HG03378 (cell line): ENCODE measurements around the gene MT1B.
A peak's percentile ranks its signal among the peaks of the same experiment; 100 is the strongest.
"Not testable (repeated sequence)": the region's sequence is repeated elsewhere in the genome, so short reads cannot be mapped to it uniquely, and the experiment has no call there.

ENCODE experiments used
- ATAC-seq: cut with Tn5 transposase; IDR thresholded peaks from one replicate; pipeline ENCODE4 v1.9.1; 2021; ENCODE audit warnings: mild to moderate bottlenecking, moderate library complexity; ENCODE audit not compliant: unreplicated experiment

Gene MT1B

DNA sequence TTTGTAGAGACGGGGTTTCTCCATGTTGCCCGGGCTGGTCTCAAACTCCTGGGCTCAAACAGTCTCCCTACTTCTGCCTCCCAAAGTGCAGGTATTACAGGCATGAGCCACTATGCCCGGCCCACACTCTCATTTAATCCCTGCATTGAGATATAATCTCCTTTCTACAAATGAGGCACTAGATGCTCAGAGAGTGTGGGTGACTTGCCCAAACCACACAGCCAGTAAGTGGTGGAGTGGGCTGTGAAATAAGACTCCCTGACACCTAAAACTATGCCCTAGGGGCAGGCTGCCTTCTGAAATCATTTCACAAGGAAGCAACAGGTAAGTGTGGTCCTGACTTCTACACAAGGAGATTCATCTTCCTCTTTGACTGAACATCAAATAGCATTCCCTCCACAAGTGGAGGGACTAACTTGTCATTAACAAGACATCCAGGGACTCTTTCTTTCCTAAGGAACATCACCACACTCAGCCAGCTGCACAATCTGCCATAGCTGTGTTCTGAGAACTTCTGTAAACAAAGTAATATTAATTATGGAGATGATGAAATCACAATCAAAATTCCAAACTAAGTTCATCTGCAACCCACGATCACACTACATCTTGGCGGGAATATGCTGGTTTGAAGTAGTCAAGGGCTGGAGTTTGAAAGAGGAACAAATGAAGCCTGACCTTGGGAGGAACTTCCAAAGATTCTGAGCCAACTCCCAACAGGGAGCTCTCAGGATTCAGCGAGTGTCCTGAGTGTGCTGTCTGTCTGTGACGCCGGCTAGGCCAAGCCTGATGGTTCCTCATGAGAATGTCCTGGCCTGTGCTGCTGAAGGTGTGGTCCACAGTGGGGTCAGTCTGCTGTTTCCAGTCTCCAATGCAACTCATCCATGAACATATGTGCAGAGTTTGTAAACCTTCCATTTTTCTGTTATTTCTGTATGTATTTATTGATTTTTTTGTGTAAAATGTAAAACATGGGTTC, 13.9 kb downstream of the MT1B start:
- not testable (repeated sequence) for ATAC-seq

DNA sequence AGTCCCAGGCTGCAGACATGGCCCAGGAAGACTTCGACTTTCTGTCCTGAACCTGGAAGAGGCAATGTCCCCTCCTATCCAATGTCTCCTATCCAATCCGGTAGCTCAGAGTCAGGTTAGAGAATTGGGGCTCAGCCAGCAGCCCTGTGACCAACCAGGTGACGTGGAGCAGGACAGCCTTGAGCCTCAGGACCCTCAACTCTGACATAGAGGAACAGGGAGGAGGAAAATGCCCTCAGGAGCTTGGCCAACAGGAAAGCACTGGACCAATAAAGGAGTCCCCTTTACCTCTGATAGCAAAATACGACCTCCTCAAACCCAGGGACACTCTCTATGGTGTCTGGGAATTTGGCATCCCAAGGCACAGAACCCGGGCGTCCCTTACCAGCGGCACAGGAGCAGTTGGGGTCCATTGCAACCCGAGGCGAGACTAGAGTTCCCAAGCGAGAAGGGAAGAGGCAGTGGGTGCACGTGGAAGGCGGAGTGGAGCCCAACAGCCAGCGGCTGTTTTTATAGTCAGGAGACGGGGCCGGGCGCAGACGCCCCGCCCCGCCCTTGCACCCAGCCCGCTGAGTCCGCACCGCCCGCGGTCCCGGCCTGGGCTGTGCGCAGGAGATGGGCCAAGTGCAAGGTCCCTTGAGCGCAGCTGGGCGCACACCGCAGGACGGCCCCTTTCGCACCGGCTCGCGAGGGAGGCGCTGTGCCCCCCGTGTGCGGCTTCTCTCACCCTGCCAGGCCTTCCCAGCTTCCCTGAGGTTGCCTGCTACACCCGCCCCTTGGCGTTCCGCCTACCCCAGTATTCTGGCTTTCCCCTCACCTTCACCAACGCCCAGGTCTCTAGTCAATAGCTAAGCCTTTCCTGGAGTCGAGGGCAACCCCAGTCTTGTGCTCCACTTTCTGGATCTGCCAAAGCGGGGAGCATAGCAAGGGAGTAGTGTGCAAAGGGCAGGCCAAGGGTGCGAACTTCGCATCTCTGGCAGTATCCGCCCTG, 16.2 kb downstream of the MT1B start, which contains the start of gene MT1G:
MT1G (minus strand) TSS at position 485 of the 991 bp plus-strand sequence; CDS start at position 413, 72 bp downstream.
- ATAC-seq: no peak

DNA sequence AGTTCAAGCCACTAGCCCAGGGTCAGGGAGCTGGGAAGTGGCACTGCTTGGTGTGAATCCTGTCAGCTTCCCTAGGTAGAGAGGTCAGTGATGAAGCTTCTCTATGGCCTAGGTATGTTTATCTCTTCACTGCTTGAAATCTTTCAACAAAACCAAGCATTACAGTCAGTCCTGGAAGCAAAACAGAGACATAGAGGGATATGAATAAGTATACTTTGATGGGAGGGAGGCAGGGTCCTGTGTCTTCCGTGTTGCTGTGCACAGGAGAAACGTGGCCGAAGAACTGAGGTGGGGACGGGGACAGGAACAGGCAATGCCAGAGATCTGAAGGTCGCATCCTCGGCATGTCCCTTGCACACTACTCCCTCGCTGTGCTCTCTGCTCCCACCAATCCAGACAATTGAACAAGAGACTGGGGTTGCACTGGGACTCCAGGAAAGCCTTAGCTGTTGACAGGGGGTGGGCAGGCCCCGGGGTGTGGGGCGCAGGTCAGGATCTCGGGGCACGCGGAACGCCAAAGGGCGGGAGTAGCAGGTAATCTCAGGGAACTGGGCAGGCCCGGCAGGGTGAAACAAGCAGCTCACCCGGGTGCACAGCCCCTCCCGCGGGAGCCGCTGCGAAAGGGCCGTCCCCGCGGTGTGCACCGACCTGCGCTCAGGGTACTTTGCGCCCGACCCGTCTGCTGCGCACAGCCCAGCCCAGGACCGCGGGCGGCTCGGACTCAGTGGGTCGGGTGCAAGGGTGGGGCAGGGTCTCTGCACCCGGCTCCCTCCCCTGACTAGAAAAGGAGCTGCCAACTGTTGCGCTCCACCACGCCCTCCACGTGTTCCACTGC, 17.5 kb downstream of the MT1B start, which contains the start of gene MT1H:
MT1H (plus strand) TSS at position 810 of the 835 bp plus-strand sequence. CDS start 71 bp downstream, outside the sequence.
- ATAC-seq: no peak

DNA sequence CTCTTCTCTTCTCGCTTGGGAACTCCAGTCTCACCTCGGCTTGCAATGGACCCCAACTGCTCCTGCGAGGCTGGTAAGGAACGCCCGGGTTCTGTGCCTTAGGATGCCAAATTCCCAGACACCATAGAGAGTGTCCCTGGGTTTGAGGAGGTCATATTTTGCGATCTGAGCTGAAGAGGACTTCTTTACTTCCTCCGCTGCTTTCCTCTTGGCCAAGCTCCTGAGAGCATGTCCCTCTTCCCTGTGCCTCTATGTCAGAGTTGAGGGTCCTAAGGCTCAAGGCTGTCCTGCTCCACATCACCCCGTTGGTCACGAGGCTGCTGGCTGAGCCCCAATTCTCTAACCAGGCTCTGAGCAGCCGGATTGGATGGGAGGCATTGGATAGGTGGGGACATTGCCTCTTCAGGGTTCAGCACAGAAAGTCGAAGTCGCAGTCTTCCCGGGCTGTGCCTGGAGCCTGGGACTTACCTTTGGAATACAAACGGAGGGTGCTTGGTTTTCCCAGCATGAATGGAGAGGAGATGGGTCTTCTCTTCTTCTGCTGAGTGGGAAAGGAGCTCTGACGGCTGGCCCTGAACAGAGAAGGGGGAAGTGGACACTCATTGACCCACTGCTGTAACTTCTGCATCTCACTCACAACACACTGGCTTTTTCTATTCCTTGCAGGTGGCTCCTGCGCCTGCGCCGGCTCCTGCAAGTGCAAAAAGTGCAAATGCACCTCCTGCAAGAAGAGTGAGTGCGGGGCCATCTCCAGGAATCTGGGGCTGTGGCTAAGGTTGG, 18.3 kb downstream of the MT1B start:
- ATAC-seq: no peak

DNA sequence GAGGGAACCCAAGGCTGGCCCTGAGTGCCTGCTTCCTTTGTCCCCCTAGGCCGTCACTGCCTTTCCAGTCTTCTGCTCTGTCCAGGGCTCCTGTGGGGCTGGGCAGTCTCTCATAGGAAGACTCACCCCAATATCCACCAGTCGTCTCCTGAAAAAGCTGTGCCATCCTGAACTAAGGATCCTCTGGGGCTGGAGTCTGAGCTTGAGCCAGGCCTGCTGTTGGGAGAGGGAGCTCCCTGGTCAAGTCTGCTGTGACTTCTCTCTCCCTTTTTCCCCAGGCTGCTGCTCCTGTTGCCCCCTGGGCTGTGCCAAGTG, 18.9 kb downstream of the MT1B start:
- ATAC-seq: no peak

DNA sequence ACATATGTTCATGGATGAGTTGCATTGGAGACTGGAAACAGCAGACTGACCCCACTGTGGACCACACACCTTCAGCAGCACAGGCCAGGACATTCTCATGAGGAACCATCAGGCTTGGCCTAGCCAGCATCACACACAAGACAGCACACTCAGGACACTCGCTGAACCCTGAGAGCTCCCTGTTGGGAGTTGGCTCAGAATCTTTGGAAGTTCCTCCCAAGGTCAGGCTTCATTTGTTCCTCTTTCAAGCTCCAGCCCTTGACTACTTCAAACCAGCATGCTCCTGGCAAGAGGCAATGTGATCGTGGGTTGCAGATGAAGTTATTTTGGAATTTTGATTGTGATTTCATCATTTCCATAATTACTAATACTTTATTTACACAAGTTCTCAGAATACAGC, 20.0 kb downstream of the MT1B start:
- not testable (repeated sequence) for ATAC-seq

DNA sequence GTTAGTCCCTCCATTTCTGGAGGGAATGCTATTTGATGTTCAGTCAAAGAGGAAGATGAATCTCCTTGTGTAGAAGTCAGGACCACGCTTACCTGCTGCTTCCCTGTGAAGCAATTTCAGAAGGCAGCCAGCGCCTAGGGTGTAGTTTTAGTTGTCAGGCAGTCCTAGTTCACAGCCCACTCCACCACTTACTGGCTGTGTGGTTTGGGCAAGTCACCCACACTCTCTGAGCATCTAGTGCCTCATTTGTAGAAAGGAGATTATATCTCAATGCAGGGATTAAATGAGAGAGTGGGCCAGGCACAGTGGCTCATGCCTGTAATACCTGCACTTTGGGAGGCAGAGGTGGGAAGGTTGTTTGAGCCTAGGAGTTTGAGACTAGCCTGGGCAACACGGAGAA, 20.5 kb downstream of the MT1B start:
- ATAC-seq: not testable (repeated sequence)

DNA sequence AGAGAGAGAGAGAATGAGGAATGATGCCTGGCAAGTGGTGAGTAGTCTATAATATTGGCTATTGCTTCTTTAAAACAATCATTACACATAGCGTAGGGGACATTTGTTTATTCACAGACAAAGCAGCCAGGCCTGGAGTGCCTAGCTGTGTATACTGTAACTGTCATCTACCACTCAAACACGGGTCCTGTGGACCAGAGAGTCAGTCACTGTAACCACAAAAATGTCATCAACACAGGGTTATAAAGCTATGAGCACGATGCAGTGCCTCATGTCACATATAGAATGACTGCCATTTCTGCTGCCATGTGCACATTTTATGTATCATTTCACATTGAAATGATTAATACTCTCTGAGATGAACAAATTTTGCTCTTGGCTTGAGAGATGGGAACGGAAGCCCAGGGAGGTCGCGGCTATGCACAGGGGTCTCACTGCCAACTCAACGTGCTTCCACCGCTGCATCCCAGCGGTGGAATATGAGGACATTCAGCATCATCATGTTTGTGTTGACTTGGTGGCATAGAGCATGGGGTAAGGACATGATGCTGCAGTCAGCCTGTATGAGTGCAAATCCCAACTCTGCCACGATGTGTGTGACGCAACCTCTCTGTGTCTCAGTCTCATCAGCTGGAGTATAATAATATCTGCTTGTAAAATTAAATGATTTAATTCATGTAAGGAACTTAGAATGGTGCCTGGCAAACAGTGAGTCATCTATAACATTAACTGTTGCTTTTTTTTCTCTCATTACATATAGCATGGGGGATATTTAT, 21.3 kb downstream of the MT1B start:
- ATAC-seq: no peak

DNA sequence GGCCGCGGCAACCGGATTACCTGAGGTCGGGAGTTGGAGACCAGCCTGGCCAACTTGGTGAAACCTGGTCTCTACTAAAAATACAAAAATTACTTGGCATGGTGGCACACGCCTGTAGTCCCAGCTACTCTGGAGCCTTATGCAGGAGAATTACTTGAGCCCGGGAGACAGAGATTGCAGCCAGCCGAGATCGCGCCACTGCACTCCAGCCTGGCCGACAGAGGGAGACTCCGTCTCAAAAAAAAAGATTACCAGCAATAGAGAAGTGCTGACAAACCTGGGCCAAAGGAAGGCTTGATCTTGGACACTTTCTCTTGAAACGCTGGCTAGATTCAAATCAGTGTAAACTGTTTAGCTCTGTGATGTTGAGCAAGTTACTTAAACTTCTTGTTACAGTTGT, 22.2 kb downstream of the MT1B start:
- no peak for ATAC-seq

DNA sequence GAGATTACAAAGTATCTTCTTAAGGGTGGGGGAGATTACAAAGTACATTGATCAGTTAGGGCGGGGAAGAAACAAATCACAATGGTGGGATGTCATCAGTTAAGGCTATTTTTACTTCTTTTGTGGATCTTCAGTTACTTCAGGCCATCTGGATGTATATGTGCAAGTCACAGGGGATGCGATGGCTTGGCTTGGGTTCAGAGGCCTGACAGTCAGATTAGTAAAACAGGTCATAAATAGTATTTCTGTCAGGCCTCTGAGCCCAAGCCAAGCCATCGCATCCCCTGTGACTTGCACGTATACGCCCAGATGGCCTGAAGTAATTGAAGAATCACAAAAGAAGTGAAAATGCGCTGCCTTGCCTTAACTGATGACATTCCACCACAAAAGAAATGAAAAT, 22.9 kb downstream of the MT1B start:
- ATAC-seq: not testable (repeated sequence)

DNA sequence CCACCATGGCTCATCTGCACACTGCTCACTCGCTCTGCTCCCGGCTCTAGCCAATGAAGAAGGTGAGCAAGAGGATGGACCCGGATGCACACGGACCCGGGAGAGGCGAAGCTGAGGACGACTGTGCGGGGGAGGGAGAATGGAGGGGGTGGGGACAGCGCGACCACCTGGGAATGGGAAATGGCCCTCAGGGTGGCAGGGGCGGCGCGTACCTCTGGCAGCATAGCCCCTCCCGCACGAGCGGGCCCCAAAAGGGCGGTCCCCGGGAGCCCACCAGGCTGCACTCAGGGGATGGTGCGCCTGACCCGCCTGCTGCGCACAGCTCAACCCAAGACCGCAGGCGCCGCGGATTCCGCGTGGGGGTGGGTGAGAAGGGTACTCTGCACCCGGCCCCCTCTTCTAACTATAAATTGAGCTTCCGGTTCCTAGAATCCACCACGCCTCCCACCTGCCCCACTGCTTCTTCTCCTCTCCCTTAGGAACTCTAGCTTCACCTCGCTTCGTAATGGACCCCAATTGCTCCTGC, 24.1 kb downstream of the MT1B start:
- no peak for ATAC-seq

DNA sequence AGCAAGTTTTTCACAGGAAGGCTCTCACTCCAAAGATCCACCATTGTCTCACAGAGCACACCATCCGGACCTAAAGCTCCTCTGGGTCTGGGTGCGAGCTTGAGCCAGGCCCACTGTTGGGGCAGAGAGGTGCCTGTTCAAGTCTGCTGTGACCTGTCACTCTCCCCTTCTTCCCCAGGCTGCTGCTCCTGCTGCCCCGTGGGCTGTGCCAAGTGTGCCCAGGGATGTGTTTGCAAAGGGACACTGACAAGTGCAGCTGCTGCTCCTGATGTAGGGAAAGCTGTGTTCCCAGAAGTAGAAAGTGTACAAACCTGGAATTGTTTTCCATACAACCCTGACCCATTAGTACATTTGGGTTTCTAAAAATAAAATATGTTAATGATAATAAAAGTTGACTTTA, 25.8 kb downstream of the MT1B start:
- no peak for ATAC-seq

DNA sequence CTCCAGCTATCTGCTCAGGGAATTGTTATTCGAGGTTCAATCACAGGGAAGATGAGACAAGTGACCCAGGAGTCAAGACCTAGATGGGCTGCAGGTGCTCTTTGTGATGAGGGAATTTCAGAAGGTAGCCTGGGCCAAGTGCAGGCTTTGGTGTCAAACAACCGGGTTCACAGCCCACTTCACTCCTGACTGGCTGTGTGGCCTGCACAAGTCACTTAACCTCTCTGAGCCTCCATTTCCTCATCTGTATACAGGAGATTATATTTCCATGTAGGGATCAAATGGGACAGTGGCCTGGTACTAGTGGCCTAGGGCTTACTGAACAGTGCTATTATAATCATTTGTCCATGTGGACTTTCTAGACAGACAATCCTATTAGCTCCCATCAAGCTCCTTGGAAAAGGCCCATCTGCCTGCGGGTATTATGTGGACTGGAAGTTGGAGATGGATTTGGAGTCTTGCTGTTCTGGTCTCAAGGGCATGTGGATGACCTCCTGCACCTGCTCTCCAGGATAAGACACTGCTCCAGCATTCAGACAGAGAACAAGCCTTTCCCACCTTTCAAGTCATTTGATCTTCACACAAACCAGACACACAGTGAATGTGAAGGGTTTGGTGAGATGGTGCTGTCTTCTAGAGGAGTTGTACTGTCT, 27.5 kb downstream of the MT1B start:
- ATAC-seq: no peak

DNA sequence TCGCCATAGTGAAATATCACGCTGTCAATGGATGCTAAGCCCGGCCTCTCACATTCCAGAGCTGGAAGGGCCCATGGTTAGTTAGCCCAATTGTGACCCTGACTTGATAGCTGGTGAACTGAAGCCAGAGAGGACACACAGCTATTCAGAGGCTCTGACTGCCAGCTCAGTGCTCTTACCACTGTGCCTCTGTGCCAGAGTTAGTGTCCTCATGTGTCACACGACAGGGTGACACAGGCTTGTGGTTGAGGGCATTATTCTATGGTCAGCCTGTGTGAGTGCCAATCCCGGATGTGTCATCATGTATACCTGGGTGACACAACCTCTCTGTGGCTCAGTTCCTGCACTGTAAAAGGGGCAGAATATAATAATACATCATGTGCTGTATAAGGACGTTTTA, 28.1 kb downstream of the MT1B start:
- no peak for ATAC-seq

DNA sequence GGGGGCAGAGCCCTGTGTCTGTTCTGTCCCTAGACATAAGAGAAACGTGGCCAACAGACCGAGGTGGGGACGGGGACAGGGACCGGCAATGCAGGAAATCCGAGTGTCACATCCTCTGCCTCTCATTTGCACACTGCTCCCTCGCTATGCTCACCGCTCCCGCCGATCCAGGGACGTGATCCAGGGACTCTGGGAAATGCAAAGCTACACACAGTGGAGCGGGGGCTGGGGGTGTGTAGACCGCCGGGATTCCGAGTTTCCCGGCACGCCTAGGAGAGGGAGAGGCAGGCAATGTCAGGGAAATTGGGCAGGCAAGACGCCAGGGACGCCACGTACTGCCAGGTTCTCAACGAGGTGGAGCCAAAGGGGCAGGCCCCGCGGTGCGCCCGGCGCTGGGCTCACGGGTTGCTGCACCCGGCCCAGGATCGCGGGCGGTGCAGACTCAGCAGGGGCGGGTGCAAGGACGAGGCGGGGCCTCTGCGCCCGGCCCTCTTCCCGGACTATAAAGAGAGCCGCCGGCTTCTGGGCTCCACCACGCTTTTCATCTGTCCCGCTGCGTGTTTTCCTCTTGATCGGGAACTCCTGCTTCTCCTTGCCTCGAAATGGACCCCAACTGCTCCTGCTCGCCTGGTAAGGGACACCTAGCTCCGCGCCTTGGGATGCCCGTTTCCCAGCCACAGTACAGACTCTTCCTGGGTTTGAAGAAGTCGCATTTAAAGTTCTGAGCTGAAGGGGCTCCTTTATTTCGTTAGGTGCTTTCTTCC, 30.4 kb downstream of the MT1B start, which contains the start of gene MT1X:
MT1X (plus strand) TSS at position 532 of the 764 bp plus-strand sequence; CDS start at position 603, 71 bp downstream.
- ATAC-seq: peak; percentile 84

DNA sequence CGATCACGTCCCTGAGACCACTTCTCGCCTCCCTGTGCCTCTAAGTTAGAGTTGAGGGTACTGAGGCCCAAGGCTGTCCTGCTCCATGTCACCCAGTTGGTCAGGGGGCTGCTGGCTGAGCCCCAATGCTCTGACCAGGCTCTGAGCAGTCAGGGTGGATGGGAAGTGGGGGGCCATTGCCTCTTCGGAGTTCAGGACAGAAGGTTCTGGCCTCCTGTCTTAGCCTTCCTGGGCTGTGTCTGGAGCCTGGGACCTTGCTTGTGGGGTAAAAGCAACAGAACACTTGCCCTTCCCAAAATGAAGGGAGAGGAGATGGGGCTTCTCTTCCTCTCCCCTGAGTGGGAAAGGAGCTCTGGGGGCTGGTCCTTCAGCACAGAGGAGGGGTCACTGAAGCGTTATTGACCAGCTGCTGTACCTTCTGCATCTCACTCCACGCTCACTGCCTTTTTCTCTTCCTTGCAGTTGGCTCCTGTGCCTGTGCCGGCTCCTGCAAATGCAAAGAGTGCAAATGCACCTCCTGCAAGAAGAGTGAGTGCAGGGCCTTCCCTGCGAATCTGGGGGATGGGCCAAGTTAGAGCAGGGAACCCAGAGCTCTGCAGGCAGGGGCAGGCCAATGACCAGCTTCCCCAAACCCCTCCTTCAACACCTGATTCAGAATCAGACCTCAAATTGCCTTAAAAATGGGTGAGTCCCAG, 31.2 kb downstream of the MT1B start:
- ATAC-seq: no peak
